CD14-positive monocyte (primary cell): ENCODE results near the gene FKBP11. TPM values are rescaled to one million over a fixed set of nuclear protein-coding genes. Genes with fewer than 3 reads are reported as not detected.

Experiments used
- DNase-seq, 3 donors: peaks; one replicate each; pipeline ENCODE4 v3.0.0-alpha.2; 2011 to 2022
- H2AFZ ChIP-seq: 2 replicates; pipeline ENCODE4 v1.6.0; 2012; ENCODE audit warnings: mild to moderate bottlenecking, low read depth, low read length, inconsistent platforms; ENCODE audit not compliant: insufficient read depth, poor library complexity, severe bottlenecking
- H3K27ac ChIP-seq, 2 donors: 1 replicate in 1 of 2; 2 replicates in 1 of 2; pipeline ENCODE4 v1.5.1; 2012 to 2013; ENCODE audit warnings: low read length in 2 of 2, control low read depth in 1 of 2, inconsistent platforms in 1 of 2, low read depth in 1 of 2, mild to moderate bottlenecking in 1 of 2
- H3K27me3 ChIP-seq, 2 donors: one replicate each; pipeline versions ENCODE4 v1.6.0 to v1.6.1; 2011 to 2013; ENCODE audit warnings: low read length in 2 of 2; ENCODE audit not compliant: control insufficient read depth in 2 of 2, insufficient read depth in 2 of 2
- H3K36me3 ChIP-seq, 2 donors: replicated peaks in 1 of 2; 1 replicate in 1 of 2; 2 replicates in 1 of 2; pipeline versions ENCODE4 v1.5.1 to v1.6.1; 2012 to 2013; ENCODE audit warnings: low read length in 2 of 2, control low read depth in 1 of 2, inconsistent platforms in 1 of 2, mild to moderate bottlenecking in 1 of 2; ENCODE audit not compliant: insufficient read depth in 2 of 2, control insufficient read depth in 1 of 2
- H3K4me1 ChIP-seq, 2 donors: 1 replicate in 1 of 2; 2 replicates in 1 of 2; pipeline versions ENCODE4 v1.5.1 to v1.6.1; 2012 to 2013; ENCODE audit warnings: low read length in 2 of 2, control low read depth in 1 of 2, inconsistent platforms in 1 of 2, mild to moderate bottlenecking in 1 of 2, moderate library complexity in 1 of 2; ENCODE audit not compliant: insufficient read depth in 2 of 2, control insufficient read depth in 1 of 2
- H3K4me2 ChIP-seq: replicated peaks from 2 replicates; pipeline ENCODE3; 2012; ENCODE audit warnings: low read length, moderate library complexity, mild to moderate bottlenecking; ENCODE audit not compliant: poor library complexity, severe bottlenecking; ENCODE audit errors: extremely low read depth
- H3K4me3 ChIP-seq, 3 experiments: fragments of 200-600 bp in 1 of 3; sonication (generic) in 1 of 3; replicated peaks in 1 of 3; 1 replicate in 2 of 3; 2 replicates in 1 of 3; pipeline ENCODE4 v1.5.1; 2011 to 2013; ENCODE audit warnings: low read length in 3 of 3, mild to moderate bottlenecking in 3 of 3, control low read depth in 2 of 3, low read depth in 2 of 3, inconsistent platforms in 1 of 3, moderate library complexity in 1 of 3
- H3K79me2 ChIP-seq: 2 replicates; pipeline ENCODE4 v1.6.0; 2012; ENCODE audit warnings: mild to moderate bottlenecking, control low read depth, inconsistent platforms, low read length, moderate library complexity; ENCODE audit not compliant: insufficient read depth
- H3K9ac ChIP-seq: 2 replicates; pipeline ENCODE4 v1.6.0; 2017; ENCODE audit warnings: low read length, mild to moderate bottlenecking; ENCODE audit not compliant: insufficient read depth, poor library complexity, severe bottlenecking
- H3K9me3 ChIP-seq, 2 donors: replicated peaks in 1 of 2; 1 replicate in 1 of 2; 2 replicates in 1 of 2; pipeline versions ENCODE4 v1.5.1 to v1.6.1; 2012 to 2013; ENCODE audit warnings: low read length in 2 of 2, control low read depth in 1 of 2; ENCODE audit not compliant: control insufficient read depth in 1 of 2, insufficient read depth in 1 of 2
- H4K20me1 ChIP-seq: 2 replicates; pipeline ENCODE4 v1.6.0; 2012; ENCODE audit warnings: mild to moderate bottlenecking, low read length, control low read depth, moderate library complexity; ENCODE audit not compliant: insufficient read depth
- H3K27ac Mint-ChIP-seq, 7 donors: one replicate each; pipeline ENCODE4 v1.8.0; 2020; ENCODE audit warnings: mild to moderate bottlenecking in 7 of 7, mixed read lengths in 7 of 7, moderate library complexity in 6 of 7, inconsistent platforms in 2 of 7
- H3K27me3 Mint-ChIP-seq, 3 donors: one replicate each; pipeline ENCODE4 v1.8.0; 2021 to 2022; ENCODE audit warnings: low read depth in 3 of 3, mild to moderate bottlenecking in 3 of 3, mixed read lengths in 3 of 3, moderate library complexity in 3 of 3, inconsistent platforms in 1 of 3
- H3K36me3 Mint-ChIP-seq, 2 donors: one replicate each; pipeline ENCODE4 v1.8.0; 2020; ENCODE audit warnings: mixed read lengths in 2 of 2, inconsistent platforms in 1 of 2, mild to moderate bottlenecking in 1 of 2
- H3K4me1 Mint-ChIP-seq: one replicate; pipeline ENCODE4 v1.8.0; 2020; ENCODE audit warnings: mild to moderate bottlenecking, mixed read lengths
- H3K4me3 Mint-ChIP-seq, 2 donors: one replicate each; pipeline ENCODE4 v1.8.0; 2020; ENCODE audit warnings: mild to moderate bottlenecking in 2 of 2, mixed read lengths in 2 of 2, moderate library complexity in 1 of 2
- H3K9me3 Mint-ChIP-seq, 7 donors: one replicate each; pipeline ENCODE4 v1.8.0; 2020 to 2022; ENCODE audit warnings: mixed read lengths in 7 of 7, mild to moderate bottlenecking in 6 of 7, moderate library complexity in 6 of 7, inconsistent platforms in 2 of 7
- CTCF ChIP-seq: fragments of 200-600 bp; IDR thresholded peaks from one replicate; pipeline ENCODE4 v1.8.0; 2022; ENCODE audit warnings: antibody characterized with exemption, mild to moderate bottlenecking
- WGBS: methylation state at CpG from one replicate; pipeline ENCODE4 v1.1.5; 2013; ENCODE audit warnings: missing lambda C conversion rate; ENCODE audit not compliant: insufficient coverage; 5-methylcytosine and 5-hydroxymethylcytosine counted together
- intact Hi-C, 2 donors: fragments of 100-400 bp; cut with micrococcal nuclease; formaldehyde crosslinking; loops; one replicate each; pipeline versions ENCODE4 v1.15.0 to v1.15.1; 2023
- polyA plus RNA-seq, 3 donors: library from polyadenylated mRNA; depleted of rRNA in 1 of 3; unstranded in 2 of 3; stranded (reverse) in 1 of 3; fragments of 300-500 nt in 2 of 3; fragments of >200 nt in 1 of 3; fragmentation: Illumina TruSeq in 2 of 3; gene quantifications; 1 replicate in 2 of 3; 2 replicates in 1 of 3; pipeline ENCODE4 v1.2.3, GENCODE V29; 2012 to 2021

FKBP11 gene
- polyA plus RNA-seq, 3 donors: 1.5 to 15.2 (median 2.2) TPM

GRCh38 chr12:48899651-48900050, 25.6 kb downstream of the FKBP11 start:
- no peak overlapping the region for H3K9ac ChIP-seq
- no peak overlapping the region for H3K4me3 Mint-ChIP-seq
- no peaks in the 10 kb centered on the region for H3K9me3 Mint-ChIP-seq
- WGBS: no CpG with 5 or more reads among the region's 2 CpGs
- H3K36me3 Mint-ChIP-seq: no peaks in the 10 kb centered on the region
- H3K27ac ChIP-seq: no peak overlapping the region
- H3K4me3 ChIP-seq: no peak overlapping the region
- H3K27me3 ChIP-seq: peaks cover under 1 to 3% of the 10 kb centered on the region in 2 donors
- TF ChIP-seq CTCF: no peak
- H3K27me3 Mint-ChIP-seq: peaks cover 5 to 27% (median 9%) of the 10 kb centered on the region in 3 donors
- peaks cover 14% of the 10 kb centered on the region for H3K4me1 Mint-ChIP-seq
- H3K4me1 ChIP-seq: peaks cover 11 to 13% of the 10 kb centered on the region in 2 donors
- no peaks in the 10 kb centered on the region for H4K20me1 ChIP-seq
- no peak overlapping the region for H2AFZ ChIP-seq
- intact Hi-C loops: no loop called here
- no peak for DNase-seq
- H3K9me3 ChIP-seq: no peaks in the 10 kb centered on the region
- no peak overlapping the region for H3K4me2 ChIP-seq
- H3K27ac Mint-ChIP-seq: no peak overlapping the region
- H3K36me3 ChIP-seq: no peaks in the 10 kb centered on the region
- no peaks in the 10 kb centered on the region for H3K79me2 ChIP-seq

- Histone ChIP-seq H3K4me2 (no peak overlapping the region), H4K20me1 (no peaks in the 10 kb centered on the region), H2AFZ (no peak overlapping the region), H3K9me3 (no peaks in the 10 kb centered on the region), H3K4me1 (peaks cover 6 to 7% of the 10 kb centered on the region in 2 donors), H3K27me3 (peaks cover 7 to 20% of the 10 kb centered on the region in 2 donors), H3K79me2 (no peaks in the 10 kb centered on the region), H3K4me3 (no peak overlapping the region), H3K9ac (no peak overlapping the region), H3K27ac (no peak overlapping the region), H3K36me3 (no peaks in the 10 kb centered on the region)
- WGBS: no CpG with 5 or more reads among the region's 1 CpG
- no peak overlapping the region for H3K4me3 Mint-ChIP-seq
- DNase-seq: no peak
- no peak for TF ChIP-seq CTCF
- H3K27ac Mint-ChIP-seq: no peak overlapping the region
- intact Hi-C loops: no loop called here
- H3K9me3 Mint-ChIP-seq: no peaks in the 10 kb centered on the region
- H3K4me1 Mint-ChIP-seq: peaks cover 6% of the 10 kb centered on the region
- H3K27me3 Mint-ChIP-seq: peaks cover 25 to 51% (median 29%) of the 10 kb centered on the region in 3 donors
- peaks cover 0 to 2% of the 10 kb centered on the region in 2 donors for H3K36me3 Mint-ChIP-seq
Measured at GRCh38 chr12:48894271-48894670, 31.0 kb downstream of the FKBP11 start.
